H1 (cell line): ENCODE data around the gene LHX2.

Experiments
- ATF3 ChIP-seq: IDR thresholded peaks from 2 replicates; pipeline ENCODE4 v1.6.1; 2011; ENCODE audit warnings: low read depth, mild to moderate bottlenecking, low read length; ENCODE audit not compliant: insufficient read depth
- CTCF ChIP-seq, 3 experiments: IDR thresholded peaks; 1 replicate in 2 of 3; 2 replicates in 1 of 3; pipeline versions ENCODE4 v1.5.1 to v1.6.1; 2011; ENCODE audit warnings: low read length in 3 of 3, mild to moderate bottlenecking in 3 of 3, inconsistent platforms in 2 of 3, low read depth in 1 of 3, moderate library complexity in 1 of 3; ENCODE audit not compliant: insufficient read depth in 1 of 3; ENCODE audit errors: control extremely low read depth in 1 of 3

GRCh38 chr9:124001866-124002525, 9.6 kb upstream of the LHX2 start:
- TF ChIP-seq ATF3: no peak
- TF ChIP-seq CTCF (IDR thresholded peaks at IDR 0.05; ENCODE audit: control extremely low read depth in 1 of 3, insufficient read depth in 1 of 3, low read depth in 1 of 3, low read length in 3 of 3): no peak
